Ovary (tissue), 9 donors: ENCODE data around the gene PRMT1. TPM values are rescaled to one million over a fixed set of nuclear protein-coding genes. Genes with fewer than 3 reads are reported as not detected.

ENCODE experiments used
- DNase-seq, 5 donors: peaks; one replicate each; pipeline ENCODE4 v3.0.0-alpha.2; 2019 to 2020
- H3K27ac ChIP-seq, 2 donors: fragments of 200-600 bp; one replicate each; pipeline versions ENCODE4 v1.5.1 to v1.8.0; 2019 to 2022
- H3K27me3 ChIP-seq: fragments of 200-600 bp; one replicate; pipeline ENCODE4 v1.8.0; 2022
- H3K36me3 ChIP-seq: fragments of 200-600 bp; sonication (generic); one replicate; pipeline ENCODE4 v1.5.1; 2019
- H3K4me1 ChIP-seq: one replicate; pipeline ENCODE4 v1.8.1; 2013; ENCODE audit warnings: mild to moderate bottlenecking, moderate library complexity; ENCODE audit not compliant: insufficient read depth
- H3K4me3 ChIP-seq: fragments of 200-600 bp; sonication (generic); one replicate; pipeline ENCODE4 v1.5.1; 2017
- H3K9me3 ChIP-seq, 2 donors: fragments of 200-600 bp in 1 of 2; sonication (generic) in 1 of 2; one replicate each; pipeline versions ENCODE4 v1.5.1 to v1.8.1; 2013 to 2019; ENCODE audit warnings: mild to moderate bottlenecking in 1 of 2, moderate library complexity in 1 of 2
- EP300 ChIP-seq: sonication (generic); formaldehyde crosslinking; IDR thresholded peaks from one replicate; pipeline ENCODE4 v1.6.1; 2017; ENCODE audit warnings: antibody characterized with exemption
- POLR2A ChIP-seq: fragments of 450-650 bp; IDR thresholded peaks from one replicate; pipeline ENCODE4 v1.6.1; 2017; ENCODE audit warnings: antibody characterized with exemption, mild to moderate bottlenecking, moderate library complexity
- WGBS, 3 donors: extraction: QIAGEN DNeasy Blood & Tissue Kit in 1 of 3; methylation state at CpG; one replicate each; pipeline versions ENCODE4 v1.1.5 to v1.1.7; 2013 to 2017; 5-methylcytosine and 5-hydroxymethylcytosine counted together
- intact Hi-C, 4 donors: fragments of 100-400 bp; cut with DNase I; formaldehyde crosslinking; loops; one replicate each; pipeline versions ENCODE4 v1.11.0 to v1.15.1; 2022 to 2023
- microRNA-seq, 3 donors: library from miRNA; unstranded; fragments of <30 nt; microRNA quantifications; one replicate each; pipeline versions ENCODE4 to v1.2.0, GENCODE V29; 2019 to 2020
- polyA plus RNA-seq, 2 donors: library from polyadenylated mRNA; stranded (reverse); fragments of 200-250 nt in 1 of 2; fragments of 350-450 nt in 1 of 2; fragmentation: Illumina TruSeq in 1 of 2; extraction: RNeasy Lipid Tissue Mini Kit (QIAGEN cat#74804) in 1 of 2; gene quantifications; one replicate each; pipeline ENCODE4 v1.2.3, GENCODE V29; 2013 to 2014
- small RNA-seq: library from RNA; depleted of rRNA; stranded (forward); fragments of <200 nt; gene quantifications from one replicate; pipeline ENCODE3, GENCODE V24; 2016
- total RNA-seq, 7 donors: library from RNA; depleted of rRNA in 2 of 7; stranded (reverse); fragments of >200 nt in 2 of 7; fragmentation: NEBNext Ultra II Directional in 3 of 7; extraction: Animal tissue kit (Norgen Biotek cat#: 25700) in 3 of 7; gene quantifications; one replicate each; pipeline versions ENCODE4 v1.1.0 to v1.2.4, GENCODE V29; 2016 to 2023
- TF ChIP-seq, protein P1 (sequence below), 3 donors: fragments of 450-650 bp in 2 of 3; fragments of 200-600 bp in 1 of 3; IDR thresholded peaks; one replicate each; pipeline versions ENCODE4 v1.5.1 to v1.8.0; 2016 to 2022; ENCODE audit warnings: antibody characterized with exemption in 3 of 3, mild to moderate bottlenecking in 1 of 3
- donor health status: DM: no; HTN: no; CAD: no; lungs with moderate emphysema.
- donor health status: DM: no; HTN: no; CAD: no.
- donor health status: Bipolar disorder and iron deficiency.
- donor health status: DM: yes; HTN: yes; CAD: no.
- donor health status: DM: no; HTN: no; CAD: no.
- donor health status: DM: yes; HTN: yes; CAD: no.

The PRMT1 gene
- total and polyA plus RNA-seq, 9 donors = 57.1 to 182 (median 152) TPM

DNA sequence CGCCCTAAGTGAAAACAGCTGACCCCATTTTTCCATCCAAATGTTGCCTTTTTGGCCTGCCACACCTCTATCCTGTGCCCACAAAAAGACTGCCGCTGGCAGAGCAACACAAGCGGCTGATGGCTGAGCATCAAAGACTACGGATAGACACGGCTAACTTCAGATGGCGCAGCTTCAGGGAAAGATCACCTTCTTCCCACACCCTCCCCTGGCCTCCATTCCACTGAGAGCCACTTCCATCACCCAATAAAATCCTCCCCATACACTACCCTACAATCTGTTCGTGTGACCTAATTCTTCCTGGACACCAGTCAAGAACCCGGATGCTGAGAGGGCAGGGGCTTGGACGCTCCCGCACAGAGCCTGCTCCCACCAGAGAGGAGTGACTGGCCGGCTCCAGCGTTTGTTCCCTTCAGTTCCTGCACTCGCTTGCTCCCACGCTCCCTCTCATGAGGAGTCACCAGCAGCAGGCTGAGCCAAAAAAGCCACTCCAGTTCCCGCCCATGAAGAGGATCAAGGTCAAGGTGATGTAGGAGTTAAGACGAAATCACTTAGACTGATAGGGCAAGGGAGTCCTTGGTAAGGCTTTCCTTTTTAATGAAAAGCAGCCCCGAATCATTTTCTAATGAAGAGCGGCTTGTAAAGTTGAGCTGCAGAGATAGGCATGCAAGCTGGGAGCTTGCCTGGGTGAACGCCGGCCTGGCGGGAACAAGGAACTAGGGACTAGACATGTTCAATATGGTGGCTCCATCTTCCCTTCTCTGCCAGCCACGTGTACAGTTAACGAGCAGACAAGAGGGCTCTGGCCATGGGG, 50.4 kb downstream of the PRMT1 start:
- H3K9me3 ChIP-seq = no peaks in the 10 kb centered on the region
- no peaks in the 10 kb centered on the region for H3K36me3 ChIP-seq
- no peak overlapping the region for H3K4me3 ChIP-seq
- H3K27ac ChIP-seq = peak overlapping the region; percentile 26 to 76
- H3K4me1 ChIP-seq = peaks cover 8% of the 10 kb centered on the region
- DNase-seq = peak; percentile 85 to 92 (median 90)
- WGBS, 3 donors = 4 to 11% (median 6%) methylated on average over 23 of the region's 23 CpGs
- intact Hi-C loops = loop anchor here in 2 of 4 donors (5.0 to 10.0 kb wide), 2 partner anchors 75 to 77 kb away; no protein-coding TSS in a partner anchor
- H3K27me3 ChIP-seq = no peaks in the 10 kb centered on the region
- TF ChIP-seq, protein P1, sequence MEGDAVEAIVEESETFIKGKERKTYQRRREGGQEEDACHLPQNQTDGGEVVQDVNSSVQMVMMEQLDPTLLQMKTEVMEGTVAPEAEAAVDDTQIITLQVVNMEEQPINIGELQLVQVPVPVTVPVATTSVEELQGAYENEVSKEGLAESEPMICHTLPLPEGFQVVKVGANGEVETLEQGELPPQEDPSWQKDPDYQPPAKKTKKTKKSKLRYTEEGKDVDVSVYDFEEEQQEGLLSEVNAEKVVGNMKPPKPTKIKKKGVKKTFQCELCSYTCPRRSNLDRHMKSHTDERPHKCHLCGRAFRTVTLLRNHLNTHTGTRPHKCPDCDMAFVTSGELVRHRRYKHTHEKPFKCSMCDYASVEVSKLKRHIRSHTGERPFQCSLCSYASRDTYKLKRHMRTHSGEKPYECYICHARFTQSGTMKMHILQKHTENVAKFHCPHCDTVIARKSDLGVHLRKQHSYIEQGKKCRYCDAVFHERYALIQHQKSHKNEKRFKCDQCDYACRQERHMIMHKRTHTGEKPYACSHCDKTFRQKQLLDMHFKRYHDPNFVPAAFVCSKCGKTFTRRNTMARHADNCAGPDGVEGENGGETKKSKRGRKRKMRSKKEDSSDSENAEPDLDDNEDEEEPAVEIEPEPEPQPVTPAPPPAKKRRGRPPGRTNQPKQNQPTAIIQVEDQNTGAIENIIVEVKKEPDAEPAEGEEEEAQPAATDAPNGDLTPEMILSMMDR (IDR thresholded peaks at IDR 0.05) = peak in 1 of 3 donors; percentile 12
- TF ChIP-seq EP300 (no peak), POLR2A (no peak)

DNA sequence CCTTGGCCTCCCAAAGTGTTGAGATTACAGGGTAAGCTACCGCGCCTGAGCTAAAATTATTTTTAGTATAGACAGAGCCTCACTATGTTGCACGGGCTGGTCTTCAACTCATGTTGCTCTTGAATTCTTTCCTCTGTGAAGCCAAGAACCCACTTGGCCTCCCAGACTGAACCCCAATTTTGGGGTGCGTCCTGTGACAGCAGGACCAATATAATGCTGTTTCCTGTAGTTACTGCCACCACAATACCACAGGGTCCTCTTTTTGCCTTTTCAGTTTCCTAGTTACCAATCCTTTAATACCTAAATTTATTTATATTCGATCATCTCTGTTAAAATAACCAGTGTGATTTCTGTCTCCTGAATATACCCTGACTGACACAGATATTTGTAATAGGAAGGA, 53.1 kb downstream of the PRMT1 start:
- no peaks in the 10 kb centered on the region for H3K27me3 ChIP-seq
- 89 to 95% (median 93%) methylated on average over 5 of the region's 5 CpGs for WGBS, 3 donors
- H3K4me1 ChIP-seq = peaks cover 8% of the 10 kb centered on the region
- TF ChIP-seq EP300 (no peak), POLR2A (no peak)
- TF ChIP-seq, protein P1 (IDR thresholded peaks at IDR 0.05) = no peak
- H3K9me3 ChIP-seq = no peaks in the 10 kb centered on the region
- no peak overlapping the region for H3K27ac ChIP-seq
- no peak overlapping the region for H3K4me3 ChIP-seq
- H3K36me3 ChIP-seq = no peaks in the 10 kb centered on the region
- DNase-seq = no peak
- intact Hi-C loops = no loop called here

Small RNA genes within 50 kb of the gene (microRNA-seq; reads per million reads assigned to microRNA genes)
- gene MIR5088 = 0 reads per million in 3 donors

Small RNA genes within 50 kb of the gene (small RNA-seq; reads per million reads assigned to genes)
- gene MIR5088 = not detected

Other genes with a start within 250 kb of the PRMT1 start
- under 1 TPM in 5 of 7 donors, not detected in 2; 0.15 to 0.57 (median 0.17) TPM for gene SLC17A7, start 235.7 kb upstream of the PRMT1 start, total RNA-seq
- gene SLC17A7, start 235.7 kb upstream of the PRMT1 start, polyA plus RNA-seq = 1 to 10 TPM in 1 of 2 donors, under 1 TPM in 1; 0.19 to 2.5 TPM
- gene PIH1D1, start 225.5 kb upstream of the PRMT1 start, total RNA-seq = 10 to 100 TPM; 42.6 to 69.4 (median 58.5) TPM
- 10 to 100 TPM; 28.6 to 63.5 TPM for gene PIH1D1, start 225.5 kb upstream of the PRMT1 start, polyA plus RNA-seq
- gene ALDH16A1, start 224.0 kb upstream of the PRMT1 start, total RNA-seq = 10 to 100 TPM; 15.8 to 24.2 (median 20.2) TPM
- gene ALDH16A1, start 224.0 kb upstream of the PRMT1 start, polyA plus RNA-seq = 10 to 100 TPM in 1 of 2 donors, under 1 TPM in 1; 0.93 to 22.5 TPM
- 10 to 100 TPM in 5 of 7 donors, 1 to 10 TPM in 2; 5.1 to 15.2 (median 12.2) TPM for gene FLT3LG, start 203.1 kb upstream of the PRMT1 start, total RNA-seq
- gene FLT3LG, start 203.1 kb upstream of the PRMT1 start, polyA plus RNA-seq = 10 to 100 TPM in 1 of 2 donors, 1 to 10 TPM in 1; 3.9 to 15.3 TPM
- 1,000 to 10,000 TPM; 4,998 to 9,736 (median 6,664) TPM for gene RPL13A, start 189.7 kb upstream of the PRMT1 start, total RNA-seq
- gene RPL13A, start 189.7 kb upstream of the PRMT1 start, polyA plus RNA-seq = 1,000 to 10,000 TPM; 3,682 to 6,907 TPM
- gene RPS11, start 180.8 kb upstream of the PRMT1 start, total RNA-seq = over 10,000 TPM in 2 of 7 donors, 1,000 to 10,000 TPM in 5; 2,881 to 13,366 (median 4,211) TPM
- 1,000 to 10,000 TPM; 8,754 to 9,572 TPM for gene RPS11, start 180.8 kb upstream of the PRMT1 start, polyA plus RNA-seq
- 100 to 1,000 TPM; 158 to 247 (median 238) TPM for gene FCGRT, start 164.6 kb upstream of the PRMT1 start, total RNA-seq
- 100 to 1,000 TPM; 180 to 295 TPM for gene FCGRT, start 164.6 kb upstream of the PRMT1 start, polyA plus RNA-seq
- 10 to 100 TPM; 26.4 to 54.8 (median 37.8) TPM for gene RCN3, start 149.3 kb upstream of the PRMT1 start, total RNA-seq
- gene RCN3, start 149.3 kb upstream of the PRMT1 start, polyA plus RNA-seq = 10 to 100 TPM; 13.6 to 37.5 TPM
- gene NOSIP, start 96.7 kb upstream of the PRMT1 start, total RNA-seq = 10 to 100 TPM; 44.8 to 70.1 (median 58.7) TPM
- 10 to 100 TPM; 31.0 to 65.0 TPM for gene NOSIP, start 96.7 kb upstream of the PRMT1 start, polyA plus RNA-seq
- gene PRRG2, start 96.0 kb upstream of the PRMT1 start, total RNA-seq = 1 to 10 TPM in 3 of 7 donors, under 1 TPM in 1, not detected in 3; 0.77 to 4.0 (median 1.6) TPM
- gene PRRG2, start 96.0 kb upstream of the PRMT1 start, polyA plus RNA-seq = under 1 TPM; 0.65 to 0.75 TPM
- gene PRR12, start 86.1 kb upstream of the PRMT1 start, total RNA-seq = 10 to 100 TPM in 5 of 7 donors, 1 to 10 TPM in 2; 8.1 to 44.1 (median 31.8) TPM
- 10 to 100 TPM in 1 of 2 donors, 1 to 10 TPM in 1; 2.8 to 22.8 TPM for gene PRR12, start 86.1 kb upstream of the PRMT1 start, polyA plus RNA-seq
- 10 to 100 TPM; 28.7 to 62.8 (median 37.6) TPM for gene RRAS, start 37.1 kb upstream of the PRMT1 start, total RNA-seq
- gene RRAS, start 37.1 kb upstream of the PRMT1 start, polyA plus RNA-seq = 10 to 100 TPM; 24.2 to 63.4 TPM
- 10 to 100 TPM; 14.9 to 94.6 (median 68.8) TPM for gene SCAF1, start 35.1 kb upstream of the PRMT1 start, total RNA-seq
- gene SCAF1, start 35.1 kb upstream of the PRMT1 start, polyA plus RNA-seq = 10 to 100 TPM in 1 of 2 donors, 1 to 10 TPM in 1; 3.3 to 29.1 TPM
- 10 to 100 TPM; 46.1 to 89.0 (median 69.5) TPM for gene IRF3, start 11.4 kb upstream of the PRMT1 start, total RNA-seq
- gene IRF3, start 11.4 kb upstream of the PRMT1 start, polyA plus RNA-seq = 10 to 100 TPM; 24.2 to 76.9 TPM
- gene BCL2L12, start 11.3 kb upstream of the PRMT1 start, total RNA-seq = 10 to 100 TPM in 6 of 7 donors, 1 to 10 TPM in 1; 8.0 to 21.0 (median 15.6) TPM
- gene BCL2L12, start 11.3 kb upstream of the PRMT1 start, polyA plus RNA-seq = 10 to 100 TPM in 1 of 2 donors, 1 to 10 TPM in 1; 6.7 to 17.7 TPM
- 1 to 10 TPM in 4 of 7 donors, under 1 TPM in 3; 0.48 to 1.9 (median 1.3) TPM for gene ADM5, start 12.3 kb downstream of the PRMT1 start, total RNA-seq
- 1 to 10 TPM in 1 of 2 donors, not detected in 1; 1.6 TPM for gene ADM5, start 12.3 kb downstream of the PRMT1 start, polyA plus RNA-seq
- 10 to 100 TPM in 4 of 7 donors, 1 to 10 TPM in 3; 4.6 to 25.8 (median 14.5) TPM for gene CPT1C, start 13.8 kb downstream of the PRMT1 start, total RNA-seq
- gene CPT1C, start 13.8 kb downstream of the PRMT1 start, polyA plus RNA-seq = 10 to 100 TPM in 1 of 2 donors, 1 to 10 TPM in 1; 9.4 to 12.9 TPM
- gene TSKS, start 86.0 kb downstream of the PRMT1 start, total RNA-seq = under 1 TPM in 3 of 7 donors, not detected in 4; 0.32 to 0.71 (median 0.46) TPM
- gene TSKS, start 86.0 kb downstream of the PRMT1 start, polyA plus RNA-seq = under 1 TPM; 0.15 to 0.30 TPM
- 100 to 1,000 TPM in 3 of 7 donors, 10 to 100 TPM in 4; 56.0 to 126 (median 99.3) TPM for gene AP2A1, start 89.7 kb downstream of the PRMT1 start, total RNA-seq
- gene AP2A1, start 89.7 kb downstream of the PRMT1 start, polyA plus RNA-seq = 10 to 100 TPM; 37.8 to 72.2 TPM
- 10 to 100 TPM; 23.3 to 48.6 (median 27.5) TPM for gene FUZ, start 136.0 kb downstream of the PRMT1 start, total RNA-seq
- 10 to 100 TPM; 13.4 to 36.9 TPM for gene FUZ, start 136.0 kb downstream of the PRMT1 start, polyA plus RNA-seq
- gene MED25, start 141.0 kb downstream of the PRMT1 start, total RNA-seq = 10 to 100 TPM; 30.3 to 89.9 (median 85.3) TPM
- gene MED25, start 141.0 kb downstream of the PRMT1 start, polyA plus RNA-seq = 10 to 100 TPM; 34.3 to 67.4 TPM
- 100 to 1,000 TPM; 108 to 256 (median 206) TPM for gene PTOV1, start 173.9 kb downstream of the PRMT1 start, total RNA-seq
- gene PTOV1, start 173.9 kb downstream of the PRMT1 start, polyA plus RNA-seq = 100 to 1,000 TPM in 1 of 2 donors, 10 to 100 TPM in 1; 22.2 to 186 TPM
- 100 to 1,000 TPM in 1 of 7 donors, 10 to 100 TPM in 6; 47.2 to 111 (median 74.2) TPM for gene PNKP, start 190.3 kb downstream of the PRMT1 start, total RNA-seq
- gene PNKP, start 190.3 kb downstream of the PRMT1 start, polyA plus RNA-seq = 10 to 100 TPM in 1 of 2 donors, 1 to 10 TPM in 1; 6.8 to 39.0 TPM
- gene AKT1S1, start 200.1 kb downstream of the PRMT1 start, total RNA-seq = 10 to 100 TPM; 10.6 to 45.3 (median 30.0) TPM
- 10 to 100 TPM; 24.3 to 34.8 TPM for gene AKT1S1, start 200.1 kb downstream of the PRMT1 start, polyA plus RNA-seq
- 10 to 100 TPM; 23.1 to 77.5 (median 49.8) TPM for gene TBC1D17, start 200.4 kb downstream of the PRMT1 start, total RNA-seq
- gene TBC1D17, start 200.4 kb downstream of the PRMT1 start, polyA plus RNA-seq = 10 to 100 TPM; 41.3 to 66.9 TPM
- 1 to 10 TPM in 4 of 7 donors, under 1 TPM in 2, not detected in 1; 0.24 to 4.3 (median 1.3) TPM for gene IL4I1, start 219.6 kb downstream of the PRMT1 start, total RNA-seq
- gene IL4I1, start 219.6 kb downstream of the PRMT1 start, polyA plus RNA-seq = under 1 TPM; 0.35 to 0.43 TPM